Common myeloid progenitor, CD34-positive (primary cell): ENCODE data around the gene IFI27L2.

Experiments
- CTCF ChIA-PET: fragments of 350-600 bp; sonication (Branson Sonifier 250); formaldehyde crosslinking; loops from one replicate; lab custom pipeline; 2021; ENCODE audit warnings: antibody characterized with exemption; lab: Charles Lee
- POLR2A ChIA-PET: fragments of 350-600 bp; sonication (Branson Sonifier 250); formaldehyde crosslinking; loops from one replicate; lab custom pipeline; 2021; ENCODE audit warnings: antibody characterized with exemption; lab: Charles Lee
- DNase-seq, 3 donors: peaks; one replicate each; pipeline versions ENCODE4 v3.0.0 to v3.0.0-alpha.2; 2013
- H3K27ac ChIP-seq, 2 experiments: 1 replicate in 1 of 2; 2 replicates in 1 of 2; pipeline ENCODE4 v1.7.0; 2013; ENCODE audit warnings: inconsistent platforms in 2 of 2, low read length in 2 of 2, mild to moderate bottlenecking in 2 of 2, low read depth in 1 of 2, moderate library complexity in 1 of 2; ENCODE audit not compliant: severe bottlenecking in 2 of 2, insufficient read depth in 1 of 2, poor library complexity in 1 of 2
- H3K27me3 ChIP-seq, 5 experiments: replicated peaks in 2 of 5; 1 replicate in 3 of 5; 2 replicates in 2 of 5; pipeline versions ENCODE4 v1.6.1 to v1.7.0; 2013; ENCODE audit warnings: low read length in 4 of 5, mild to moderate bottlenecking in 2 of 5, moderate library complexity in 2 of 5, inconsistent platforms in 1 of 5; ENCODE audit not compliant: insufficient read depth in 5 of 5, control insufficient read depth in 4 of 5
- H3K36me3 ChIP-seq, 4 experiments: 1 replicate in 2 of 4; 2 replicates in 2 of 4; pipeline versions ENCODE4 v1.6.1 to v1.7.0; 2013; ENCODE audit warnings: low read length in 3 of 4, control low read depth in 1 of 4, mild to moderate bottlenecking in 1 of 4; ENCODE audit not compliant: control insufficient read depth in 4 of 4, insufficient read depth in 4 of 4
- H3K4me1 ChIP-seq, 4 experiments: 1 replicate in 3 of 4; 2 replicates in 1 of 4; pipeline versions ENCODE4 v1.6.1 to v1.7.1; 2013; ENCODE audit warnings: low read length in 3 of 4, mild to moderate bottlenecking in 3 of 4, control low read depth in 1 of 4, inconsistent platforms in 1 of 4, moderate library complexity in 1 of 4; ENCODE audit not compliant: control insufficient read depth in 4 of 4, insufficient read depth in 4 of 4; ENCODE audit errors: control extremely low read depth in 1 of 4
- H3K4me3 ChIP-seq, 7 experiments: 1 replicate in 4 of 7; 2 replicates in 3 of 7; pipeline versions ENCODE4 v1.5.1 to v1.7.0; 2013; ENCODE audit warnings: mild to moderate bottlenecking in 7 of 7, low read length in 6 of 7, moderate library complexity in 6 of 7, inconsistent platforms in 2 of 7, low read depth in 2 of 7, control low read depth in 1 of 7; ENCODE audit not compliant: insufficient read depth in 4 of 7, control insufficient read depth in 1 of 7; ENCODE audit errors: extremely low read depth in 1 of 7
- H3K9me3 ChIP-seq, 5 experiments: 1 replicate in 4 of 5; 2 replicates in 1 of 5; pipeline versions ENCODE4 v1.6.1 to v1.7.1; 2013; ENCODE audit warnings: low read length in 4 of 5, mild to moderate bottlenecking in 2 of 5, inconsistent platforms in 1 of 5, low read depth in 1 of 5, moderate library complexity in 1 of 5; ENCODE audit not compliant: control insufficient read depth in 4 of 5, insufficient read depth in 2 of 5; ENCODE audit errors: control extremely low read depth in 1 of 5
- WGBS: methylation state at CpG from one replicate; pipeline ENCODE4 v1.1.5; 2013; ENCODE audit not compliant: insufficient coverage; 5-methylcytosine and 5-hydroxymethylcytosine counted together

Gene IFI27L2

GRCh38 chr14:94115058-94115591 is 14.3 kb downstream of the IFI27L2 start:
- ChIA-PET POLR2A (no interaction called here), CTCF (interaction anchor here (1.1 to 1.4 kb wide), 2 partner anchors 10 to 11 kb away, joined by 4 to 6 read pairs; no protein-coding TSS in a partner anchor)
- Histone ChIP-seq H3K9me3 (peaks cover 0 to 12% (median 3%) of the 10 kb centered on the region in 5 experiments), H3K4me3 (no peak overlapping the region), H3K36me3 (no peaks in the 10 kb centered on the region), H3K27ac (no peak overlapping the region), H3K27me3 (peaks cover 0 to 4% (median 0%) of the 10 kb centered on the region in 5 experiments), H3K4me1 (no peaks in the 10 kb centered on the region)
- DNase-seq, result peak in 1 of 3 donors; percentile 20
- 38% methylated on average over 4 of the region's 4 CpGs for WGBS

GRCh38 chr14:94114589-94115057 is 14.8 kb downstream of the IFI27L2 start:
- CTCF ChIA-PET, result no interaction called here
- peaks cover 0 to 7% (median 3%) of the 10 kb centered on the region in 5 experiments for H3K9me3 ChIP-seq
- POLR2A ChIA-PET, result no interaction called here
- H3K4me1 ChIP-seq, result no peaks in the 10 kb centered on the region
- no peak overlapping the region for H3K4me3 ChIP-seq
- peaks cover 0 to 4% (median 0%) of the 10 kb centered on the region in 5 experiments for H3K27me3 ChIP-seq
- H3K36me3 ChIP-seq, result no peaks in the 10 kb centered on the region
- WGBS, result 94% methylated on average over 4 of the region's 5 CpGs
- H3K27ac ChIP-seq, result no peak overlapping the region
- DNase-seq, result no peak

- Histone ChIP-seq H3K9me3 (peaks cover 0 to 1% (median 0%) of the 10 kb centered on the region in 5 experiments), H3K27me3 (peaks cover 0 to 2% (median 0%) of the 10 kb centered on the region in 5 experiments), H3K27ac (no peak overlapping the region), H3K4me3 (no peak overlapping the region), H3K36me3 (no peaks in the 10 kb centered on the region), H3K4me1 (no peaks in the 10 kb centered on the region)
- no peak for DNase-seq
- POLR2A ChIA-PET, result interaction anchor here (0.6 kb wide), 1 partner anchor 1671 kb away, joined by 4 read pairs; no protein-coding TSS in a partner anchor
- CTCF ChIA-PET, result interaction anchor here (1.8 kb wide), 1 partner anchor 18 kb away, joined by 5 read pairs; no protein-coding TSS in a partner anchor
- WGBS, result 92% methylated on average over 5 of the region's 5 CpGs
These were observed 15.4 kb downstream of the IFI27L2 start for GRCh38 chr14:94113908-94114588.

- 98% methylated on average over 6 of the region's 6 CpGs for WGBS
- Histone ChIP-seq H3K36me3 (no peaks in the 10 kb centered on the region), H3K4me3 (no peak overlapping the region), H3K27me3 (peaks cover 0 to 2% (median 0%) of the 10 kb centered on the region in 5 experiments), H3K27ac (no peak overlapping the region), H3K4me1 (no peaks in the 10 kb centered on the region), H3K9me3 (no peaks in the 10 kb centered on the region)
- ChIA-PET CTCF (interaction anchor here (1.3 to 1.8 kb wide), 3 partner anchors 10 to 67 kb away, joined by 3 to 5 read pairs (median 4); no protein-coding TSS in a partner anchor), POLR2A (interaction anchor here (0.6 kb wide), 1 partner anchor 1672 kb away, joined by 4 read pairs; no protein-coding TSS in a partner anchor)
- DNase-seq, result no peak
These were observed 15.9 kb downstream of the IFI27L2 start for GRCh38 chr14:94113490-94113889.

GRCh38 chr14:94113073-94113472 is 16.3 kb downstream of the IFI27L2 start:
- ChIA-PET CTCF (interaction anchor here (1.3 to 1.8 kb wide), 3 partner anchors 10 to 68 kb away, joined by 3 to 5 read pairs (median 4); no protein-coding TSS in a partner anchor), POLR2A (interaction anchor here (0.6 kb wide), 1 partner anchor 1672 kb away, joined by 4 read pairs; no protein-coding TSS in a partner anchor)
- Histone ChIP-seq H3K4me1 (no peaks in the 10 kb centered on the region), H3K9me3 (no peaks in the 10 kb centered on the region), H3K27ac (no peak overlapping the region), H3K27me3 (peaks cover 0 to 2% (median 0%) of the 10 kb centered on the region in 5 experiments), H3K4me3 (no peak overlapping the region), H3K36me3 (no peaks in the 10 kb centered on the region)
- 93% methylated on average over 6 of the region's 7 CpGs for WGBS
- no peak for DNase-seq

GRCh38 chr14:94112513-94113063 is 16.8 kb downstream of the IFI27L2 start:
- no peak overlapping the region for H3K27ac ChIP-seq
- POLR2A ChIA-PET, result no interaction called here
- CTCF ChIA-PET, result interaction anchor here (1.3 to 1.8 kb wide), 3 partner anchors 9 to 68 kb away, joined by 3 to 5 read pairs (median 4); no protein-coding TSS in a partner anchor
- no peaks in the 10 kb centered on the region for H3K4me1 ChIP-seq
- H3K36me3 ChIP-seq, result no peaks in the 10 kb centered on the region
- H3K4me3 ChIP-seq, result no peak overlapping the region
- H3K9me3 ChIP-seq, result no peaks in the 10 kb centered on the region
- WGBS, result 98% methylated on average over 6 of the region's 6 CpGs
- H3K27me3 ChIP-seq, result peaks cover 0 to 2% (median 0%) of the 10 kb centered on the region in 5 experiments
- DNase-seq, result no peak
